CD14-positive monocyte (primary cell): ENCODE measurements around the gene STX3. TPM values are rescaled to one million over a fixed set of nuclear protein-coding genes. Genes with fewer than 3 reads are reported as not detected.

Source experiments
- DNase-seq, 3 donors: peaks; one replicate each; pipeline ENCODE4 v3.0.0-alpha.2; 2011 to 2022
- H2AFZ ChIP-seq: 2 replicates; pipeline ENCODE4 v1.6.0; 2012; ENCODE audit warnings: mild to moderate bottlenecking, low read depth, low read length, inconsistent platforms; ENCODE audit not compliant: insufficient read depth, poor library complexity, severe bottlenecking
- H3K27ac ChIP-seq, 2 donors: 1 replicate in 1 of 2; 2 replicates in 1 of 2; pipeline ENCODE4 v1.5.1; 2012 to 2013; ENCODE audit warnings: low read length in 2 of 2, control low read depth in 1 of 2, inconsistent platforms in 1 of 2, low read depth in 1 of 2, mild to moderate bottlenecking in 1 of 2
- H3K27me3 ChIP-seq, 2 donors: one replicate each; pipeline versions ENCODE4 v1.6.0 to v1.6.1; 2011 to 2013; ENCODE audit warnings: low read length in 2 of 2; ENCODE audit not compliant: control insufficient read depth in 2 of 2, insufficient read depth in 2 of 2
- H3K36me3 ChIP-seq, 2 donors: replicated peaks in 1 of 2; 1 replicate in 1 of 2; 2 replicates in 1 of 2; pipeline versions ENCODE4 v1.5.1 to v1.6.1; 2012 to 2013; ENCODE audit warnings: low read length in 2 of 2, control low read depth in 1 of 2, inconsistent platforms in 1 of 2, mild to moderate bottlenecking in 1 of 2; ENCODE audit not compliant: insufficient read depth in 2 of 2, control insufficient read depth in 1 of 2
- H3K4me1 ChIP-seq, 2 donors: 1 replicate in 1 of 2; 2 replicates in 1 of 2; pipeline versions ENCODE4 v1.5.1 to v1.6.1; 2012 to 2013; ENCODE audit warnings: low read length in 2 of 2, control low read depth in 1 of 2, inconsistent platforms in 1 of 2, mild to moderate bottlenecking in 1 of 2, moderate library complexity in 1 of 2; ENCODE audit not compliant: insufficient read depth in 2 of 2, control insufficient read depth in 1 of 2
- H3K4me2 ChIP-seq: replicated peaks from 2 replicates; pipeline ENCODE3; 2012; ENCODE audit warnings: low read length, moderate library complexity, mild to moderate bottlenecking; ENCODE audit not compliant: poor library complexity, severe bottlenecking; ENCODE audit errors: extremely low read depth
- H3K4me3 ChIP-seq, 3 experiments: fragments of 200-600 bp in 1 of 3; sonication (generic) in 1 of 3; replicated peaks in 1 of 3; 1 replicate in 2 of 3; 2 replicates in 1 of 3; pipeline ENCODE4 v1.5.1; 2011 to 2013; ENCODE audit warnings: low read length in 3 of 3, mild to moderate bottlenecking in 3 of 3, control low read depth in 2 of 3, low read depth in 2 of 3, inconsistent platforms in 1 of 3, moderate library complexity in 1 of 3
- H3K79me2 ChIP-seq: 2 replicates; pipeline ENCODE4 v1.6.0; 2012; ENCODE audit warnings: mild to moderate bottlenecking, control low read depth, inconsistent platforms, low read length, moderate library complexity; ENCODE audit not compliant: insufficient read depth
- H3K9ac ChIP-seq: 2 replicates; pipeline ENCODE4 v1.6.0; 2017; ENCODE audit warnings: low read length, mild to moderate bottlenecking; ENCODE audit not compliant: insufficient read depth, poor library complexity, severe bottlenecking
- H3K9me3 ChIP-seq, 2 donors: replicated peaks in 1 of 2; 1 replicate in 1 of 2; 2 replicates in 1 of 2; pipeline versions ENCODE4 v1.5.1 to v1.6.1; 2012 to 2013; ENCODE audit warnings: low read length in 2 of 2, control low read depth in 1 of 2; ENCODE audit not compliant: control insufficient read depth in 1 of 2, insufficient read depth in 1 of 2
- H4K20me1 ChIP-seq: 2 replicates; pipeline ENCODE4 v1.6.0; 2012; ENCODE audit warnings: mild to moderate bottlenecking, low read length, control low read depth, moderate library complexity; ENCODE audit not compliant: insufficient read depth
- H3K27ac Mint-ChIP-seq, 7 donors: one replicate each; pipeline ENCODE4 v1.8.0; 2020; ENCODE audit warnings: mild to moderate bottlenecking in 7 of 7, mixed read lengths in 7 of 7, moderate library complexity in 6 of 7, inconsistent platforms in 2 of 7
- H3K27me3 Mint-ChIP-seq, 3 donors: one replicate each; pipeline ENCODE4 v1.8.0; 2021 to 2022; ENCODE audit warnings: low read depth in 3 of 3, mild to moderate bottlenecking in 3 of 3, mixed read lengths in 3 of 3, moderate library complexity in 3 of 3, inconsistent platforms in 1 of 3
- H3K36me3 Mint-ChIP-seq, 2 donors: one replicate each; pipeline ENCODE4 v1.8.0; 2020; ENCODE audit warnings: mixed read lengths in 2 of 2, inconsistent platforms in 1 of 2, mild to moderate bottlenecking in 1 of 2
- H3K4me1 Mint-ChIP-seq: one replicate; pipeline ENCODE4 v1.8.0; 2020; ENCODE audit warnings: mild to moderate bottlenecking, mixed read lengths
- H3K4me3 Mint-ChIP-seq, 2 donors: one replicate each; pipeline ENCODE4 v1.8.0; 2020; ENCODE audit warnings: mild to moderate bottlenecking in 2 of 2, mixed read lengths in 2 of 2, moderate library complexity in 1 of 2
- H3K9me3 Mint-ChIP-seq, 7 donors: one replicate each; pipeline ENCODE4 v1.8.0; 2020 to 2022; ENCODE audit warnings: mixed read lengths in 7 of 7, mild to moderate bottlenecking in 6 of 7, moderate library complexity in 6 of 7, inconsistent platforms in 2 of 7
- CTCF ChIP-seq: fragments of 200-600 bp; IDR thresholded peaks from one replicate; pipeline ENCODE4 v1.8.0; 2022; ENCODE audit warnings: antibody characterized with exemption, mild to moderate bottlenecking
- WGBS: methylation state at CpG from one replicate; pipeline ENCODE4 v1.1.5; 2013; ENCODE audit warnings: missing lambda C conversion rate; ENCODE audit not compliant: insufficient coverage; 5-methylcytosine and 5-hydroxymethylcytosine counted together
- intact Hi-C, 2 donors: fragments of 100-400 bp; cut with micrococcal nuclease; formaldehyde crosslinking; loops; one replicate each; pipeline versions ENCODE4 v1.15.0 to v1.15.1; 2023
- polyA plus RNA-seq, 3 donors: library from polyadenylated mRNA; depleted of rRNA in 1 of 3; unstranded in 2 of 3; stranded (reverse) in 1 of 3; fragments of 300-500 nt in 2 of 3; fragments of >200 nt in 1 of 3; fragmentation: Illumina TruSeq in 2 of 3; gene quantifications; 1 replicate in 2 of 3; 2 replicates in 1 of 3; pipeline ENCODE4 v1.2.3, GENCODE V29; 2012 to 2021

STX3 gene
- polyA plus RNA-seq, 3 donors = 22.4 to 50.9 (median 25.4) TPM

GRCh38 chr11:59842316-59842715, 87.1 kb downstream of the STX3 start:
- no peak for DNase-seq
- Histone ChIP-seq H3K4me2 (no peak overlapping the region), H3K36me3 (no peaks in the 10 kb centered on the region), H2AFZ (no peak overlapping the region), H3K9me3 (no peaks in the 10 kb centered on the region), H3K79me2 (no peaks in the 10 kb centered on the region), H3K27ac (no peak overlapping the region), H3K27me3 (no peaks in the 10 kb centered on the region), H4K20me1 (no peaks in the 10 kb centered on the region), H3K4me3 (no peak overlapping the region), H3K4me1 (no peaks in the 10 kb centered on the region), H3K9ac (no peak overlapping the region)
- Mint-ChIP-seq H3K4me1 (no peaks in the 10 kb centered on the region), H3K36me3 (no peaks in the 10 kb centered on the region), H3K9me3 (peaks cover 0 to 3% (median 0%) of the 10 kb centered on the region in 7 donors), H3K27me3 (peaks cover 0 to 1% (median 0%) of the 10 kb centered on the region in 3 donors), H3K27ac (no peak overlapping the region), H3K4me3 (no peak overlapping the region)
- intact Hi-C loops = no loop called here
- TF ChIP-seq CTCF = no peak
- WGBS = 100% methylated on average over 9 of the region's 12 CpGs

GRCh38 chr11:59845399-59845798, 90.2 kb downstream of the STX3 start, which contains the start of gene CBLIF:
CBLIF (minus strand) TSS chr11:59845499; CDS start chr11:59845453, 46 bp downstream.
- H3K36me3 Mint-ChIP-seq = no peaks in the 10 kb centered on the region

More at GRCh38 chr11:59845399-59845798, 90.2 kb downstream of the STX3 start, which contains the start of gene CBLIF:
- no peaks in the 10 kb centered on the region for H3K9me3 Mint-ChIP-seq
- no peak within 1 kb of the TSS for H3K27ac Mint-ChIP-seq
- no peaks in the 10 kb centered on the region for H3K79me2 ChIP-seq
- TF ChIP-seq CTCF = no peak
- H3K4me1 Mint-ChIP-seq = peaks cover 10% of the 10 kb centered on the region
- no peak within 1 kb of the TSS for H3K4me3 ChIP-seq
- no peaks in the 10 kb centered on the region for H3K36me3 ChIP-seq
- no peak within 1 kb of the TSS for H3K4me3 Mint-ChIP-seq
- DNase-seq = no peak
- no peaks in the 10 kb centered on the region for H3K4me1 ChIP-seq
- H3K27me3 Mint-ChIP-seq = peaks cover 0 to 1% (median 0%) of the 10 kb centered on the region in 3 donors
- no peaks in the 10 kb centered on the region for H4K20me1 ChIP-seq
- no peak within 1 kb of the TSS for H3K27ac ChIP-seq
- H3K27me3 ChIP-seq = no peaks in the 10 kb centered on the region
- H3K4me2 ChIP-seq = no peak within 1 kb of the TSS
- no peak within 1 kb of the TSS for H2AFZ ChIP-seq
- H3K9me3 ChIP-seq = no peaks in the 10 kb centered on the region
- no peak within 1 kb of the TSS for H3K9ac ChIP-seq
- intact Hi-C loops = no loop called here
- WGBS = no CpG with 5 or more reads among the region's 4 CpGs
